SU-DHL-6 (cell line): ENCODE measurements around the gene TAS2R16.

Experiments used
- H2AFZ ChIP-seq: fragments of 200-600 bp; sonication (generic); 2 replicates; pipeline ENCODE4 v1.6.1; 2014; ENCODE audit warnings: low read depth, mild to moderate bottlenecking, moderate library complexity, mixed read lengths, antibody characterized with exemption, low read length; ENCODE audit not compliant: severe bottlenecking
- H3F3A ChIP-seq: fragments of 200-600 bp; shearing (Covaris generic); 2 replicates; pipeline ENCODE4 v1.6.0; 2016; ENCODE audit warnings: antibody characterized with exemption, mild to moderate bottlenecking; ENCODE audit not compliant: insufficient read depth
- H3K27ac ChIP-seq: fragments of 200-600 bp; sonication (generic); 2 replicates; pipeline ENCODE4 v1.5.1; 2016; ENCODE audit warnings: low read depth, mild to moderate bottlenecking, low read length, moderate library complexity, mixed read lengths
- H3K27me3 ChIP-seq: fragments of 200-600 bp; sonication (generic), shearing (Covaris generic); 2 replicates; pipeline ENCODE4 v1.6.0; 2014; ENCODE audit warnings: mild to moderate bottlenecking, low read length
- H3K36me3 ChIP-seq: fragments of 200-600 bp; sonication (generic); 2 replicates; pipeline ENCODE4 v1.6.1; 2014; ENCODE audit warnings: mild to moderate bottlenecking, low read length, mixed read lengths
- H3K4me2 ChIP-seq: fragments of 300-600, 200-600 bp; shearing (Covaris generic), sonication (generic); 2 replicates; pipeline ENCODE4 v1.6.0; 2014; ENCODE audit warnings: low read length, low read depth, mild to moderate bottlenecking; ENCODE audit not compliant: poor library complexity, severe bottlenecking
- H3K4me3 ChIP-seq: fragments of 200-600 bp; sonication (generic); 2 replicates; pipeline ENCODE4 v1.5.1; 2014; ENCODE audit warnings: antibody characterized with exemption, low read length, mild to moderate bottlenecking, mixed read lengths; ENCODE audit not compliant: insufficient read depth, poor library complexity, severe bottlenecking
- H3K79me2 ChIP-seq: fragments of 200-600 bp; sonication (generic); 2 replicates; pipeline ENCODE4 v1.6.1; 2014; ENCODE audit warnings: mild to moderate bottlenecking, low read length, moderate library complexity; ENCODE audit not compliant: insufficient read depth
- H3K9ac ChIP-seq: fragments of 200-600 bp; sonication (generic); 2 replicates; pipeline ENCODE4 v1.7.0; 2014; ENCODE audit warnings: mild to moderate bottlenecking, low read length
- H3K9me2 ChIP-seq: fragments of 200-600 bp; sonication (generic); replicated peaks from 2 replicates; pipeline ENCODE4 v1.6.1; 2014; ENCODE audit warnings: low read length; ENCODE audit not compliant: insufficient read depth
- H3K9me3 ChIP-seq: fragments of 200-600 bp; sonication (generic); 2 replicates; pipeline ENCODE4 v1.6.1; 2014; ENCODE audit warnings: low read length, mixed read lengths; ENCODE audit not compliant: insufficient read depth
- H4K20me1 ChIP-seq: fragments of 200-600 bp; sonication (generic); 2 replicates; pipeline ENCODE4 v1.6.1; 2014; ENCODE audit warnings: low read depth, mild to moderate bottlenecking, antibody characterized with exemption, low read length, moderate library complexity, mixed read lengths
- EZH2phosphoT487 ChIP-seq: fragments of 200-600 bp; sonication (generic), shearing (Covaris generic); conservative IDR thresholded peaks from 2 replicates; pipeline ENCODE4 v1.6.1; 2018; ENCODE audit warnings: mild to moderate bottlenecking, antibody characterized with exemption, low read length, moderate library complexity, mixed read lengths
- TF ChIP-seq, protein P1 (sequence below): fragments of 200-600 bp; sonication (generic); IDR thresholded peaks from one replicate; pipeline ENCODE4 v1.5.1; 2017; ENCODE audit warnings: antibody characterized with exemption, mild to moderate bottlenecking, low read length, moderate library complexity; ENCODE audit not compliant: insufficient read depth, poor library complexity, severe bottlenecking

Gene TAS2R16

DNA sequence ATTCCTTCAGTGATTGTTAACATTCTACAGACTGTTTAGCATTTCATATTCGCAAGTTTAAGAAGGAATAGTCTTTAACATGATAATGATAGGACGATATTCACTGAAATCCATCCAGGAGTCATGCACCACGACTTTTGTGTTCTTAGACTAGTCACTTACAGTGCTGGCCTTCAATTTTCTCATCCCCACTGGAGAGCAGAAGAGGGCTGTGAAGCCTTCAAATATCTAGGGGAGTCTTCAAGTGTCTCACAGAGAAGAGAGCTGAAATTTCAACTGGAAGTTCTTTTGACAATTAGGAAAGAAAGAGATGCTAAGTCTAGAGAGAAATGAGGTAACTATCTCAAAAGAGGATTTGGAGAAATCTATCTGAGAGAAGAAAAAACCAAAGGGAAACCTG, 43.8 kb upstream of the TAS2R16 start:
- no peak overlapping the region for H3K4me2 ChIP-seq
- H3K36me3 ChIP-seq: no peaks in the 10 kb centered on the region
- no peak for TF ChIP-seq EZH2phosphoT487
- TF ChIP-seq, protein P1, sequence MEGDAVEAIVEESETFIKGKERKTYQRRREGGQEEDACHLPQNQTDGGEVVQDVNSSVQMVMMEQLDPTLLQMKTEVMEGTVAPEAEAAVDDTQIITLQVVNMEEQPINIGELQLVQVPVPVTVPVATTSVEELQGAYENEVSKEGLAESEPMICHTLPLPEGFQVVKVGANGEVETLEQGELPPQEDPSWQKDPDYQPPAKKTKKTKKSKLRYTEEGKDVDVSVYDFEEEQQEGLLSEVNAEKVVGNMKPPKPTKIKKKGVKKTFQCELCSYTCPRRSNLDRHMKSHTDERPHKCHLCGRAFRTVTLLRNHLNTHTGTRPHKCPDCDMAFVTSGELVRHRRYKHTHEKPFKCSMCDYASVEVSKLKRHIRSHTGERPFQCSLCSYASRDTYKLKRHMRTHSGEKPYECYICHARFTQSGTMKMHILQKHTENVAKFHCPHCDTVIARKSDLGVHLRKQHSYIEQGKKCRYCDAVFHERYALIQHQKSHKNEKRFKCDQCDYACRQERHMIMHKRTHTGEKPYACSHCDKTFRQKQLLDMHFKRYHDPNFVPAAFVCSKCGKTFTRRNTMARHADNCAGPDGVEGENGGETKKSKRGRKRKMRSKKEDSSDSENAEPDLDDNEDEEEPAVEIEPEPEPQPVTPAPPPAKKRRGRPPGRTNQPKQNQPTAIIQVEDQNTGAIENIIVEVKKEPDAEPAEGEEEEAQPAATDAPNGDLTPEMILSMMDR: no peak
- H4K20me1 ChIP-seq: no peaks in the 10 kb centered on the region
- no peaks in the 10 kb centered on the region for H3K9me3 ChIP-seq
- H3K79me2 ChIP-seq: no peaks in the 10 kb centered on the region
- H3K9ac ChIP-seq: no peak overlapping the region
- H3F3A ChIP-seq: no peaks in the 10 kb centered on the region
- H3K9me2 ChIP-seq: no peaks in the 10 kb centered on the region
- H3K4me3 ChIP-seq: no peak overlapping the region
- H2AFZ ChIP-seq: no peak overlapping the region
- H3K27ac ChIP-seq: no peak overlapping the region
- H3K27me3 ChIP-seq: no peaks in the 10 kb centered on the region

GRCh38 chr7:123034106-123034505, 38.6 kb upstream of the TAS2R16 start:
- H3F3A ChIP-seq: no peaks in the 10 kb centered on the region
- no peaks in the 10 kb centered on the region for H3K9me2 ChIP-seq
- H3K4me2 ChIP-seq: no peak overlapping the region
- no peaks in the 10 kb centered on the region for H3K27me3 ChIP-seq
- no peak overlapping the region for H3K9ac ChIP-seq
- no peak overlapping the region for H3K4me3 ChIP-seq
- no peak overlapping the region for H3K27ac ChIP-seq
- no peaks in the 10 kb centered on the region for H3K36me3 ChIP-seq
- no peaks in the 10 kb centered on the region for H3K79me2 ChIP-seq
- H3K9me3 ChIP-seq: no peaks in the 10 kb centered on the region
- TF ChIP-seq, protein P1: no peak
- no peak for TF ChIP-seq EZH2phosphoT487
- H2AFZ ChIP-seq: no peak overlapping the region
- H4K20me1 ChIP-seq: no peaks in the 10 kb centered on the region

GRCh38 chr7:123030631-123031030, 35.1 kb upstream of the TAS2R16 start:
- H3K9ac ChIP-seq: no peak overlapping the region
- no peak overlapping the region for H3K4me3 ChIP-seq
- no peaks in the 10 kb centered on the region for H3K79me2 ChIP-seq
- H2AFZ ChIP-seq: no peak overlapping the region
- no peaks in the 10 kb centered on the region for H3K27me3 ChIP-seq
- no peaks in the 10 kb centered on the region for H3K9me2 ChIP-seq
- H3K4me2 ChIP-seq: no peak overlapping the region
- TF ChIP-seq EZH2phosphoT487: no peak
- TF ChIP-seq, protein P1: no peak
- H3K36me3 ChIP-seq: no peaks in the 10 kb centered on the region
- H3K9me3 ChIP-seq: no peaks in the 10 kb centered on the region
- H4K20me1 ChIP-seq: no peaks in the 10 kb centered on the region
- H3K27ac ChIP-seq: no peak overlapping the region
- no peaks in the 10 kb centered on the region for H3F3A ChIP-seq
